WERI-Rb-1 (cell line): Measurements from ENCODE around the gene CSNK2A3.
A peak's percentile ranks its signal among the peaks of the same experiment; 100 is the strongest.

ENCODE experiments used
- DNase-seq: peaks from one replicate; pipeline ENCODE4 v3.0.0-alpha.2; 2020
- H3K27ac ChIP-seq: fragments of 250-450 bp; sonication (Bioruptor Pico); 2 replicates; pipeline ENCODE4 v1.5.1; 2020; ENCODE audit warnings: mild to moderate bottlenecking, moderate library complexity
- H3K27me3 ChIP-seq: fragments of 250-450 bp; sonication (Bioruptor Pico); 2 replicates; pipeline ENCODE4 v1.5.1; 2021; ENCODE audit warnings: mild to moderate bottlenecking, low read depth, moderate library complexity; ENCODE audit not compliant: insufficient read depth, severe bottlenecking
- H3K36me3 ChIP-seq: fragments of 250-450 bp; sonication (Bioruptor Pico); 2 replicates; pipeline ENCODE4 v1.5.1; 2020; ENCODE audit warnings: mild to moderate bottlenecking, moderate library complexity
- H3K4me3 ChIP-seq: 2 replicates; pipeline ENCODE4 v1.5.1; 2011; ENCODE audit warnings: low read depth, mild to moderate bottlenecking, control low read depth, low read length
- H3K9me3 ChIP-seq: fragments of 250-450 bp; sonication (Bioruptor Pico); 2 replicates; pipeline ENCODE4 v1.5.1; 2021; ENCODE audit warnings: mild to moderate bottlenecking, moderate library complexity; ENCODE audit not compliant: severe bottlenecking
- CTCF ChIP-seq: IDR thresholded peaks from 2 replicates; pipeline ENCODE4 v1.5.1; 2011; ENCODE audit warnings: low read depth, mild to moderate bottlenecking, control low read depth, inconsistent platforms, low read length

Gene CSNK2A3

GRCh38 chr11:11383995-11384394 lies 30.9 kb upstream of the CSNK2A3 start:
- no peak overlapping the region for H3K4me3 ChIP-seq
- H3K36me3 ChIP-seq = no peaks in the 10 kb centered on the region
- no peak overlapping the region for H3K27ac ChIP-seq
- no peak for TF ChIP-seq CTCF
- no peak for DNase-seq
- H3K9me3 ChIP-seq = no peaks in the 10 kb centered on the region
- no peaks in the 10 kb centered on the region for H3K27me3 ChIP-seq

DNA sequence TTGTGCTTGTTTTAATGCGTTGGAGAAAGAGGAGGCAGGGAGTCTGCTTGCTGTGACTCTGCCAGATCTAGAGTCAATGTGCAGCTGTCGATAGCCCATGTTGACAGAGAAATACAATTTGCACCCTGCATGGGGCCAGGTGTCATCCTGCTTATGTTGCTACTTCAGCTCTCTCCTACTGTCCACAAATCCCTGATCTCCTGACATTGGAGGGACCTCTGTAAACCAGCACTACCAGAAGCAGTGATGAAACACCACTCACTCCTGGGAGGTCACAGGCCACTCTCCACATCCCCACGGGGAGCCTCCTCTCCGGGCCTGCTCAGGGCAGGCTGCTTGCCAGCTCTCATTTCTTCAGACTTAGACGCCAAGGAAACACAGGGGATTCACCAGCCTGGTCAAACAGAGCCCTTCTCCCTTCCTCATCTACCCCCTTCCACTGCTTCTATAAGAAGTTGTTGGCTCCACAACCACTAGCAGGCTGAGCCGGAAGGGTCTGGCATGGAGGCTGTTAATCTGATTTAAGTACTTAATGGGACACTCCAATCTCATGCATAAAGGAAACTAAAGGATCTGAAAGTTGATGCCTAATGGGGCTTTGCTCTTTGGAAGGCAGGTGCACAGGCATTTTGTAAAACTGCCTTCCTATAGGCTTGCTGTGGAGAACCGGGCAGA lies 29.9 kb upstream of the CSNK2A3 start:
- Histone ChIP-seq H3K9me3 (no peaks in the 10 kb centered on the region), H3K4me3 (no peak overlapping the region), H3K27ac (peak overlapping the region; percentile 51), H3K36me3 (no peaks in the 10 kb centered on the region), H3K27me3 (no peaks in the 10 kb centered on the region)
- peak; percentile 83 for DNase-seq
- TF ChIP-seq CTCF = no peak

DNA sequence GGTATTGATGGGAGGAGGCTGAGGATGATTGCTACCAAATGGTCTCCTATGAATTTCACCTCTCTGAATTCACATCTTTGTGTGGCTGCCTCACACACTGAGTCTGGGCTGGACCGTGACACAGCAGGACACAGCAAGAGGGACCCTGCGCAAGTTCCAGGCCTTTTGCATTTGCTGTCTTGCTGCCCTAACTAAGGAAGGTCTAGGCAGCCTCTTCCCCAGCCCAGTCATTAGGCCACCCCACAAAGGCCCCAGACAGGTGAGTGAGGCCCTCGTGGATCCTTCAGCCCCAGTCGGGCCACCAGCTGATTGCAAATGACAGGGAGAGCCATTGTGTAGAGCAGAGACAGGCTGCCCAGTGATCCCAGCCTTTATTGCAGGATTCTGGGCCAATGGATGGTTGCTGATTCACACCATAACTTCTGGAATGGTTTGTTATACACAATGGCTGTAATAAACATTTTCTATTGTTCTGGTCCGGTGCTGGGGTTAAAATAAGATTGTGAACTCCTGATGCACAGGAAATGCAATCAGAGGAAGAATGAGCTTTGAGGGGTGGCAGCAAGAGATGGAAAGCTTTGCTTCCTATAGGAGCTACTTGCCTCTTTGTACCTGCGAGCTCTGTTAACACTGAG lies 28.5 kb upstream of the CSNK2A3 start:
- DNase-seq = no peak
- no peak overlapping the region for H3K27ac ChIP-seq
- no peaks in the 10 kb centered on the region for H3K36me3 ChIP-seq
- H3K27me3 ChIP-seq = no peaks in the 10 kb centered on the region
- no peak overlapping the region for H3K4me3 ChIP-seq
- no peak for TF ChIP-seq CTCF
- H3K9me3 ChIP-seq = no peaks in the 10 kb centered on the region

DNA sequence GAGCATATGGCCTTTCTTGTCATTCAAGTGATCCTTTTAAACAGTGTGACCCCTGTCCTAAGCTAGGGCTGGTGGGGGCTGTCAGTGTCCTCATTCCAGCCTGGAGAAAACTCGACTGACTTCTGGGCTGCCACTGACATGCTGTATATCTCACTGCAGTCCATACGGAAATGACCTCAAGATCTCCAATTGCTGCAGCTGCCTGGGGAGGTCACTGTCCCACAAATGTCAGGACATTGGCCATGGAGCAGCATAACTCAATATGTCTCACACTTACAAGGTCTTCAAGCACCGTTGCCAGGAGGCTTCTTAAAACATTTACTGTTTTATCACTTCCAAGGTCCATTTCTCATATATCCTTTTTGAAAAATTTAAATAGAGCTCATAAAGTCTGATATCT lies 27.8 kb upstream of the CSNK2A3 start:
- H3K27ac ChIP-seq = no peak overlapping the region

GRCh38 chr11:11380340-11380739 lies 27.3 kb upstream of the CSNK2A3 start:
- no peaks in the 10 kb centered on the region for H3K9me3 ChIP-seq
- no peak overlapping the region for H3K27ac ChIP-seq
- no peaks in the 10 kb centered on the region for H3K27me3 ChIP-seq
- H3K4me3 ChIP-seq = no peak overlapping the region
- no peak for DNase-seq
- TF ChIP-seq CTCF = no peak
- no peaks in the 10 kb centered on the region for H3K36me3 ChIP-seq

More for the DNA sequence above, 27.8 kb upstream of the CSNK2A3 start:
- Histone ChIP-seq H3K4me3 (no peak overlapping the region), H3K27me3 (no peaks in the 10 kb centered on the region), H3K36me3 (no peaks in the 10 kb centered on the region), H3K9me3 (no peaks in the 10 kb centered on the region)
- DNase-seq = no peak
- no peak for TF ChIP-seq CTCF
